Measurements from ENCODE around the gene LRP5. TPM values are rescaled to one million over a fixed set of nuclear protein-coding genes. Genes with fewer than 3 reads are reported as not detected.

LRP5 gene
- total and polyA plus RNA-seq, 2 experiments from 2014 or later = 43.9 to 54.3 TPM

DNA sequence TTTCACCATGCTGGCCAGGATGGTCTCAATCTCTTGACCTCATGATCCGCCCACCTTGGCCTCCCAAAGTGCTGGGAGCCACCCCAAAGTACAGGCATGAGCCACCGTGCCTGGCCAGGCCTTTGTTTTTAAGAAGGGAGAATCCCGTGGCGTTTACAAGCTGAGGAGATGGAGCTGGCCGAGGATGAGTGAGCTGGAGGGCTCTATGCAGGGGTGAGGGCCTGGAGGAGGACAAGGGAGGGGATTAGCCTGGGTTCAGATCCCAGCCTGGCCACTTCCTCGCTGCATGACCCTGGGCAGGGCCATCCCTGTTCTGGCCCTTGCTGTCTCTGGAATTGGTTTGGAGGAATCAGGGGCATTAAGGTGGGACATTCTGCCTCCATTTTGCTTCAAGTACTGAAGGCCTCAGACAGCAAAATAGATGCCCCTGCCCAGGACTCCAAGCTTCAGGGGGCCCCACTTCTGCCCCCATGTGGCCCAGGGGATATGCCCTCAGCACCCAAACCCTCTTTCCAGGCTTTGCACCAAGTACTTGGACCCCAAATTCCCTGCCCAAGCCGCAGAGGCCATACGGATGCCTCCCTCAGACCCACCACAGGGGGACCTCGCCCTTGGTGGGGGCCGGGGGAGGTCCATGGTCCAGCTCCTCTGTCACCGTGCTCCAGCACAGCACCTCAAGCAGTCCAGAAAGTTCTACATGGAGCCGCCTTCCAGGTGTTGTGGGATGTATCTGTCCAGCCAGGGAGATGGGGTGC is 12.1 kb upstream of the LRP5 start:
- no peak overlapping the region for H2AFZ ChIP-seq
- WGBS (ENCODE audit: low lambda C conversion rate, missing lambda C conversion rate) = 88% methylated on average over 12 of the region's 12 CpGs
- no peaks in the 10 kb centered on the region for H4K20me1 ChIP-seq (ENCODE audit: insufficient read depth, poor library complexity, severe bottlenecking)
- H3K27ac ChIP-seq = no peak overlapping the region
- H3K36me3 ChIP-seq (replicated peaks; ENCODE audit: insufficient read depth, low read depth) = no peaks in the 10 kb centered on the region
- peaks cover 16% of the 10 kb centered on the region for H3K4me1 ChIP-seq (ENCODE audit: insufficient read depth)
- H3K4me3 ChIP-seq = no peak overlapping the region
- H3K79me2 ChIP-seq = no peaks in the 10 kb centered on the region
- no peak for DNase-seq (ENCODE audit: low spot score)
- H3K4me2 ChIP-seq = no peak overlapping the region
- no peaks in the 10 kb centered on the region for H3K27me3 ChIP-seq
- H3K9me3 ChIP-seq (ENCODE audit: low read depth) = no peaks in the 10 kb centered on the region
- TF ChIP-seq EZH2 (IDR thresholded peaks at IDR 0.05; ENCODE audit: borderline replicate concordance) = no peak
- TF ChIP-seq EZH2phosphoT487 (IDR thresholded peaks at IDR 0.05; ENCODE audit: low read depth, severe bottlenecking, unreplicated experiment) = no peak
- TF ChIP-seq, protein P1, sequence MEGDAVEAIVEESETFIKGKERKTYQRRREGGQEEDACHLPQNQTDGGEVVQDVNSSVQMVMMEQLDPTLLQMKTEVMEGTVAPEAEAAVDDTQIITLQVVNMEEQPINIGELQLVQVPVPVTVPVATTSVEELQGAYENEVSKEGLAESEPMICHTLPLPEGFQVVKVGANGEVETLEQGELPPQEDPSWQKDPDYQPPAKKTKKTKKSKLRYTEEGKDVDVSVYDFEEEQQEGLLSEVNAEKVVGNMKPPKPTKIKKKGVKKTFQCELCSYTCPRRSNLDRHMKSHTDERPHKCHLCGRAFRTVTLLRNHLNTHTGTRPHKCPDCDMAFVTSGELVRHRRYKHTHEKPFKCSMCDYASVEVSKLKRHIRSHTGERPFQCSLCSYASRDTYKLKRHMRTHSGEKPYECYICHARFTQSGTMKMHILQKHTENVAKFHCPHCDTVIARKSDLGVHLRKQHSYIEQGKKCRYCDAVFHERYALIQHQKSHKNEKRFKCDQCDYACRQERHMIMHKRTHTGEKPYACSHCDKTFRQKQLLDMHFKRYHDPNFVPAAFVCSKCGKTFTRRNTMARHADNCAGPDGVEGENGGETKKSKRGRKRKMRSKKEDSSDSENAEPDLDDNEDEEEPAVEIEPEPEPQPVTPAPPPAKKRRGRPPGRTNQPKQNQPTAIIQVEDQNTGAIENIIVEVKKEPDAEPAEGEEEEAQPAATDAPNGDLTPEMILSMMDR (IDR thresholded peaks at IDR 0.05; ENCODE audit: poor library complexity) = no peak
- H3K9me2 ChIP-seq (replicated peaks; ENCODE audit: insufficient read depth) = no peaks in the 10 kb centered on the region

DNA sequence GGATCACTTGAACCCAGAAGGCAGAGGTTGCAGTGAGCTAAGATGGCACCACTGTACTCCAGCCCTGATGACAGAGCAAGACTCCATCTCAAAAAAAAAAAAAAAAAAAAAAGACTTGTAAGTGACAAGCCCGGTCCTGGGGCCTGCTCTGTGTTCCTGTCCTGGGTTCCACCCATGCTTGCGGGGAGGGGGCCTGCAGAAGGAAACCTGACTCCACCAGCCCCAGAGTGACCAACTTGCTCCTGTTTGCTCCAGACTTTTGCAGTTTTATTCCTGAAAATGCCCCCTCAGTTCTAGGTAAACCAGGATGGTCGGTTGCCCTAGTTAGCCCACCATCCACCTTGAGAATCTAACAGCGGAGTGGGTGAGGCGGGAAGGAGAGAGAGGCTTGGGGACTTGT is 10.1 kb upstream of the LRP5 start:
- H3K4me2 ChIP-seq = no peak overlapping the region
- 87% methylated on average over 5 of the region's 5 CpGs for WGBS (ENCODE audit: low lambda C conversion rate, missing lambda C conversion rate)
- H3K27ac ChIP-seq = peak overlapping the region; percentile 81

DNA sequence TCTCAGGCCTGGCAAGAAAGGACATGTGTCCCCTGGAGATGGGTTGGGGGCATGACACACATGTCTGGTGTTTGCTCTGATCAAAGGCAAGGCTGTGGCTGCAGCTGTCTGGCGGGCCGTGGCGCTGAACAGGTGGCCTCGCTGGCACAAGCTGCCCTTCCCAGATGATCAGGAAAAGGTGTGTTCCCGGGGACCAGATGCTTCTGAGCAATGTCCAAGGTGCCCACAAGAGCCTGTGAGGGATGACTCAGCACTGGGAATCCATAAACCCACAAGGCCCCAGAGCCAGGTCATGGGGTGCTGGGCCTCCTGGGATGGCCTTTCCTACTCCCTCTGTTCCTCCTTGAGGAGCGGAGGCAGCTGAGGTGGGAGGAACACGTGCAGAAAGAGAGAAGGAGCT is 9.7 kb upstream of the LRP5 start:
- WGBS (ENCODE audit: low lambda C conversion rate, missing lambda C conversion rate) = 66% methylated on average over 7 of the region's 7 CpGs
- Histone ChIP-seq H3K4me1 (ENCODE audit: insufficient read depth) (peaks cover 10% of the 10 kb centered on the region), H3K9me2 (replicated peaks; ENCODE audit: insufficient read depth) (no peaks in the 10 kb centered on the region), H3K79me2 (no peaks in the 10 kb centered on the region), H3K9me3 (ENCODE audit: low read depth) (no peaks in the 10 kb centered on the region), H3K36me3 (replicated peaks; ENCODE audit: insufficient read depth, low read depth) (no peaks in the 10 kb centered on the region), H3K4me3 (no peak overlapping the region), H2AFZ (no peak overlapping the region), H3K4me2 (no peak overlapping the region), H3K27me3 (no peaks in the 10 kb centered on the region), H4K20me1 (ENCODE audit: insufficient read depth, poor library complexity, severe bottlenecking) (no peaks in the 10 kb centered on the region), H3K27ac (peak overlapping the region; percentile 81)
- TF ChIP-seq, protein P1 (IDR thresholded peaks at IDR 0.05; ENCODE audit: poor library complexity) = no peak
- TF ChIP-seq EZH2phosphoT487 (IDR thresholded peaks at IDR 0.05; ENCODE audit: low read depth, severe bottlenecking, unreplicated experiment) (no peak), EZH2 (IDR thresholded peaks at IDR 0.05; ENCODE audit: borderline replicate concordance) (no peak)
- peak; percentile 74 for DNase-seq (ENCODE audit: low spot score)

More for the DNA sequence above, 10.1 kb upstream of the LRP5 start:
- TF ChIP-seq EZH2 (IDR thresholded peaks at IDR 0.05; ENCODE audit: borderline replicate concordance) (no peak), EZH2phosphoT487 (IDR thresholded peaks at IDR 0.05; ENCODE audit: low read depth, severe bottlenecking, unreplicated experiment) (no peak)
- TF ChIP-seq, protein P1 (IDR thresholded peaks at IDR 0.05; ENCODE audit: poor library complexity) = no peak
- Histone ChIP-seq H3K9me3 (ENCODE audit: low read depth) (no peaks in the 10 kb centered on the region), H2AFZ (no peak overlapping the region), H3K4me3 (no peak overlapping the region), H3K79me2 (no peaks in the 10 kb centered on the region), H3K4me1 (ENCODE audit: insufficient read depth) (peaks cover 14% of the 10 kb centered on the region), H4K20me1 (ENCODE audit: insufficient read depth, poor library complexity, severe bottlenecking) (no peaks in the 10 kb centered on the region), H3K9me2 (replicated peaks; ENCODE audit: insufficient read depth) (no peaks in the 10 kb centered on the region), H3K27me3 (no peaks in the 10 kb centered on the region), H3K36me3 (replicated peaks; ENCODE audit: insufficient read depth, low read depth) (no peaks in the 10 kb centered on the region)
- no peak for DNase-seq (ENCODE audit: low spot score)
